ENCODE measurements around the gene SEMG2.

DNA sequence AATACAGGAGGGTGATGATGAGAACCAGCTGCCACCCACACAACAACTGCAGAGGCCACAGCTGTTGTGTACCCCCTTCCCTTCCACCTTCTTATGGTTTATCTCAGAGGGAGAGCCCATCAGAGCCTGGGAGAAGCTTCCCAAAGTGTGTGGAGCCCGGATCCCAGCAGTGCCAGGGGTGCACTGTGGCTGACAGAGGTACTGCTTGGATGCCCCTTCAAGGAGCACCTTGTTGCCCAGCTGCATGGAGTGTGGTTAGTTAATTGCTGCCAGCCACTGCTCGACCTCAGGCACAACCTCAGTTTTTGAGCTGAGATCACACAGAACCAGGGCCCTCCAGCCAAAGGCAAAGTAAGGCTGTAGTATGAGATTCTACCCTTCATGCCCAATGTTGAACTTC lies 33.5 kb upstream of the SEMG2 start:
- TF ChIP-seq, protein P1, sequence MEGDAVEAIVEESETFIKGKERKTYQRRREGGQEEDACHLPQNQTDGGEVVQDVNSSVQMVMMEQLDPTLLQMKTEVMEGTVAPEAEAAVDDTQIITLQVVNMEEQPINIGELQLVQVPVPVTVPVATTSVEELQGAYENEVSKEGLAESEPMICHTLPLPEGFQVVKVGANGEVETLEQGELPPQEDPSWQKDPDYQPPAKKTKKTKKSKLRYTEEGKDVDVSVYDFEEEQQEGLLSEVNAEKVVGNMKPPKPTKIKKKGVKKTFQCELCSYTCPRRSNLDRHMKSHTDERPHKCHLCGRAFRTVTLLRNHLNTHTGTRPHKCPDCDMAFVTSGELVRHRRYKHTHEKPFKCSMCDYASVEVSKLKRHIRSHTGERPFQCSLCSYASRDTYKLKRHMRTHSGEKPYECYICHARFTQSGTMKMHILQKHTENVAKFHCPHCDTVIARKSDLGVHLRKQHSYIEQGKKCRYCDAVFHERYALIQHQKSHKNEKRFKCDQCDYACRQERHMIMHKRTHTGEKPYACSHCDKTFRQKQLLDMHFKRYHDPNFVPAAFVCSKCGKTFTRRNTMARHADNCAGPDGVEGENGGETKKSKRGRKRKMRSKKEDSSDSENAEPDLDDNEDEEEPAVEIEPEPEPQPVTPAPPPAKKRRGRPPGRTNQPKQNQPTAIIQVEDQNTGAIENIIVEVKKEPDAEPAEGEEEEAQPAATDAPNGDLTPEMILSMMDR (IDR thresholded peaks at IDR 0.05; ENCODE audit: low read depth, low read length), result no peak
- TF ChIP-seq MAX (IDR thresholded peaks at IDR 0.05; ENCODE audit: low read depth, low read length) (no peak), POLR2A (IDR thresholded peaks at IDR 0.05; ENCODE audit: extremely low read depth, insufficient read length) (no peak), MYC (IDR thresholded peaks at IDR 0.05; ENCODE audit: low read depth, low read length) (no peak)
